HG03064 (cell line): ENCODE measurements around the gene ACADS.
"Not testable (repeated sequence)": the region's sequence is repeated elsewhere in the genome, so short reads cannot be mapped to it uniquely, and the experiment has no call there.

Source experiments
- ATAC-seq: cut with Tn5 transposase; IDR thresholded peaks from one replicate; pipeline ENCODE4 v1.9.1; 2021; ENCODE audit warnings: low read depth; ENCODE audit not compliant: unreplicated experiment

The ACADS gene

GRCh38 chr12:120725151-120725658 is 421 bp upstream of the ACADS start:
- ATAC-seq, result no peak

DNA sequence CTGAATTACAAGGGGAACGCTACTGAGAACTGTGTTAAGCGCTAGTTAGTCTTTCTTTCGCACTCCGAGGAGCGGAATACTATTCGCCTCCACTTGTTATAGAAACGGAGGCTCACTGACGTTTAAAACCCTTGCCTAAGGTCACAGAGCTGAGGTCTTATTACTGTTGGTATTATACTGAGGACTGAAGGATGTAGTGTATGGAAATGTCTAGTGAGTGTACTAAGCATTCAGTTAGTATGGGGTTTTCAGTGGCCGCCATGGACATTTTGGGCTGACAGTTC is 826 bp downstream of the ACADS start:
- no peak for ATAC-seq

GRCh38 chr12:120726961-120727360 is 1.3 kb downstream of the ACADS start:
- ATAC-seq, result no peak

DNA sequence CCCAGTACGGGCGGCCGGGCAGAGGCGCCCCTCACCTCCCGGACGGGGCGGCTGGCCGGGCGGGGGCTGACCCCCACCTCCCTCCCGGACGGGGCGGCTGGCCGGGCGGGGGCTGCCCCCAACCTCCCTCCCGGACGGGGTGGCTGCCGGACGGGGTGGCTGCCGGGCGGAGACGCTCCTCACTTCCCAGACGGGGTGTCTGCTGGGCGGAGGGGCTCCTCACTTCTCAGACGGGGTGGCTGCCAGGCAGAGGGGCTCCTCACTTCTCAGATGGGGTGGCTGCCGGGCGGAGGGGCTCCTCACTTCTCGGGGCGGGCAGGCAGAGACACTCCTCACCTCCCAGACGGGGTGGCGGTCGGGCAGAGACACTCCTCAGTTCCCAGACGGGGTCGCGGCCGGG is 6.6 kb downstream of the ACADS start:
- not testable (repeated sequence) for ATAC-seq

DNA sequence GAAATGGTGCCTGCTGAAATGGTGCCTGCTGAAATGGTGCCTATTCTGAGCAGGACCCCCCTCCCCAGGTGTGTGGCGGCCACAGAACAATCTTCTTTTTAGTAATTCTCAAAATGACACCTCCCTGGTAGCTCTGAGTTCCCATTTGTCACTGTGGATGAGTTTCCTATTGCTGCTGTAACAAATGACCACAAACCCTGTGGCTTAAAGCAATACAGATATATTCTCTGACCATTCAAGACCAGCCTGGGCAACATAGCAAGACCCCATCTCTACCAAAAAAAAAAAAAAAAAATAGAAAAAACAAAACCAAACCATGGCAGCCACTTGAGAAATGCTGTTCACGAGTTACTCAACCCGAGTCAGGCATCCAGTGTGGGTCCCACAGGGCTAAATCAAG is 7.9 kb downstream of the ACADS start:
- ATAC-seq, result no peak

DNA sequence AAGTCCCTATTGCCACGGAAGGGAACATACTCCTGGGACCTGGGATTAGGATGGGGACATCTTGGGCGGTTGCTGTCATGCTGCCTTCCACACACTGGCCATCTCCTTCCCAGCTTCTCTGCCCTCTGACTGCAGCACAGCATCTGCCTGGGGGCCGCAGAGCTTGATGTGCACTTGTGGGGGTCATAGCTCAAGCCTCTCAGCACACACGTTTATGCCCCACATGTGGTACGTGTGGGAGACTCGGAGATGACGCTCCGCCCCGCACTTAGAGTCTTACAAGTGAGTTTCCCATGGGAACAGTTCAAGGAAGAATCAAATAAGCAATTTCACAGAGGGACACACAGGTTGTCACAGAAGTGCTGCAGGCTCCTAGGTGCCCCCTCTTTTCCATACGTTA is 8.6 kb downstream of the ACADS start:
- ATAC-seq, result no peak

GRCh38 chr12:120735181-120735580 is 9.6 kb downstream of the ACADS start:
- ATAC-seq, result no peak

DNA sequence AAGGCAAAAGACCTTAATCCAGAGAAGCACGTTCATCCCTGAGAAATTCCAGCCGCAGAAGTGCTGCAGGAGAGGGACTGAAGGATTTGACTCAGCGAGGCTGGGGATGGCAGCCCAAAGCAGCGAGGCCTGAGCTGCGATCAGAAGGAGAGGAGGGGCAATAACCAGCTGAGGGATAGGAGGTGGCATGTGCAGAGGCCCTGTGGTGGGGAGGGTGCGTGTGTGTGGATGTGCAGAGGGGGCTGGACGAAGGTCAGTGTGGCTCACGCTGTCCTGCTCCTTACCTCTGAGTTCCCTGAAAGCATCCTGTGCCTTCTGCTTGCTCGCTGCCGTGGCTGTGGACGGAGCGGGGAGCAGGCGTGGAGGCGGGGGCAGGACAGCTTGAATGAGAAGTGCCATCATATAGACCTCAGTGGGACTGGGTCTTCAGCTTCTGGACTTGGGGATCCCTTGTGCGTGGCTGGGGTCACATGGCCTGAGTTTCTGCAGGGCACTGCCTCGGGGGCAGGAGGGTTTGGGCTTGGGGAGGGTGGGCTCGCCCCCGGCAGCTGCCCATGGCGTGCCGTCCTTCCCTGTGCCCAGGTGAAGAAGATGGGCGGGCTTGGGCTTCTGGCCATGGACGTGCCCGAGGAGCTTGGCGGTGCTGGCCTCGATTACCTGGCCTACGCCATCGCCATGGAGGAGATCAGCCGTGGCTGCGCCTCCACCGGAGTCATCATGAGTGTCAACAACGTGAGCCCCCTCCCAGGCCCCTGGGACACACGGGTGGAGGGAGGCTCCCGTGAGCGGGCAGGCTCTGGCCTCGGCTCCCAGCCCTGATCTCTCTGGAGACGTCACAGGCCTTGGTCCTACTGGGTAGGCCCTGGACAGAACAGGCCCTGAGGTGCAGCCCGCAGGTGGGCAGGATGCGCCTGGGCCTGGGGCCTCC is 11.0 kb downstream of the ACADS start:
- ATAC-seq, result no peak

DNA sequence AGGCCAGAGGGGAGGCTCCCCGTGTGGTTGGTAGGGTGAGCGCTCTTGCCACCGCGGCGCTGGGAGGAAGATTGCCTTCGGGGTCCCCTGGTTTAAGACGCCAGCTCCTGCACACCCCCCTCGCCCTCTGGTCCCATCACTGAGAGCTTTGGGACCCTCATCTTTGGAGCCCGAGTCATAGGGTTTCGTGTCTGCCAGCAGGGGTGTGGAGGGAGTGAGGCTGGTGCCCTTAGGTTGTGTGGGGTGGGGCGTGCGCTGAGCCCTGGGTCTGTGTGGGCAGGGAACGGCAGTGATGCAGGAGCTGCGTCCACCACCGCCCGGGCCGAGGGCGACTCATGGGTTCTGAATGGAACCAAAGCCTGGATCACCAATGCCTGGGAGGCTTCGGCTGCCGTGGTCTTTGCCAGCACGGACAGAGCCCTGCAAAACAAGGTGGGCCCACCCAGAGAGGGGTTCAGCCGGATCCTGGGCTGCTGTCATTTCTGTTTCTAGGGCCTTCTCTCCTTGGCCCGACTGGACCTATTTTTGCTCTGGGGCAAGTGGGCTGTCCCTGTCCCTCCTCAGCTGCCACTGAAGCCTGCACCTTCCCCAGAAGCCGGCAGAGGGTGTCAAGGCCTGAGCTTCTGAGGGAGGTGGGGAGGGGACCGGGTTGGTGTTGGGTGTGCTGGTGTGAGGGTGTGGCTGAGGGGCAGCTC is 12.1 kb downstream of the ACADS start:
- ATAC-seq, result no peak

GRCh38 chr12:120738252-120739030 is 12.8 kb downstream of the ACADS start:
- no peak for ATAC-seq

DNA sequence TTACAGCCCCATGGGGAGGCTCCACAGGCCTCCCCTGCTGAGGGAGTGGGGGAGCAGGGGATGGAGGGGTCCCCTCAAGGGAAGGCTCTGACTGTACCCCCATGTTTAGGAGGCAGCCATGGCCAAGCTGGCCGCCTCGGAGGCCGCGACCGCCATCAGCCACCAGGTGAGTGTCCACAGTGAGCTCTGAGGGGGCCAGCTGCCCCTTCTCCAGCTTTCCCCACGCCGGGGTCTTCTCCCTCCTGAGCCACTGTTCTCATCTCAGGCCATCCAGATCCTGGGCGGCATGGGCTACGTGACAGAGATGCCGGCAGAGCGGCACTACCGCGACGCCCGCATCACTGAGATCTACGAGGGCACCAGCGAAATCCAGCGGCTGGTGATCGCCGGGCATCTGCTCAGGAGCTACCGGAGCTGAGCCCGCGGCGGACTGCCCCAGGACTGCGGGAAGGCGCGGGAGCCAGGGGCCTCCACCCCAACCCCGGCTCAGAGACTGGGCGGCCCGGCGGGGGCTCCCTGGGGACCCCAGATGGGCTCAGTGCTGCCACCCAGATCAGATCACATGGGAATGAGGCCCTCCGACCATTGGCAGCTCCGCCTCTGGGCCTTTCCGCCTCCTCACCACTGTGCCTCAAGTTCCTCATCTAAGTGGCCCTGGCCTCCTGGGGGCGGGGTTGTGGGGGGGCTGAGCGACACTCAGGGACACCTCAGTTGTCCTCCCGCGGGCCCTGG is 13.6 kb downstream of the ACADS start:
- ATAC-seq, result no peak

GRCh38 chr12:120739821-120740613 is 14.4 kb downstream of the ACADS start:
- no peak for ATAC-seq

DNA sequence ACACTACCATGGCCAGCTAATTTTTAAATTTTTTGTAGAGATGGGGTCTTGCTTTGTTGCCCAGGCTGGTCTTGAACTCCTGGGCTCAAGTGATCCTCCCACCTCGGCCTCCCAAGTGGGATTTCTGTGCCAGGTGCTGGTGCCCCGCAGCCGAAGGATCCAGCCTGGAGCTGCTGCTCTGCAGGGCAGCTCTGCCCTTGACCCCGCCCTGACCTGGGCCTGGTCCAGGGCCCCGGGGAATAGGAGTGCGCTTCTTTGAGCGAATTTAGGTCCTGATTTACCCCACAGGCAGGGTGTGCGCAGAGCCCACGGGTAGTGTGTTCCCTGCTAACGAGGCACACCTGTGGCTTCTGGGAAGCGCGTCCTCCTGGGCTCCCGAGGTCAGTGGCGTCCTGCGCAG is 15.2 kb downstream of the ACADS start:
- ATAC-seq, result no peak

DNA sequence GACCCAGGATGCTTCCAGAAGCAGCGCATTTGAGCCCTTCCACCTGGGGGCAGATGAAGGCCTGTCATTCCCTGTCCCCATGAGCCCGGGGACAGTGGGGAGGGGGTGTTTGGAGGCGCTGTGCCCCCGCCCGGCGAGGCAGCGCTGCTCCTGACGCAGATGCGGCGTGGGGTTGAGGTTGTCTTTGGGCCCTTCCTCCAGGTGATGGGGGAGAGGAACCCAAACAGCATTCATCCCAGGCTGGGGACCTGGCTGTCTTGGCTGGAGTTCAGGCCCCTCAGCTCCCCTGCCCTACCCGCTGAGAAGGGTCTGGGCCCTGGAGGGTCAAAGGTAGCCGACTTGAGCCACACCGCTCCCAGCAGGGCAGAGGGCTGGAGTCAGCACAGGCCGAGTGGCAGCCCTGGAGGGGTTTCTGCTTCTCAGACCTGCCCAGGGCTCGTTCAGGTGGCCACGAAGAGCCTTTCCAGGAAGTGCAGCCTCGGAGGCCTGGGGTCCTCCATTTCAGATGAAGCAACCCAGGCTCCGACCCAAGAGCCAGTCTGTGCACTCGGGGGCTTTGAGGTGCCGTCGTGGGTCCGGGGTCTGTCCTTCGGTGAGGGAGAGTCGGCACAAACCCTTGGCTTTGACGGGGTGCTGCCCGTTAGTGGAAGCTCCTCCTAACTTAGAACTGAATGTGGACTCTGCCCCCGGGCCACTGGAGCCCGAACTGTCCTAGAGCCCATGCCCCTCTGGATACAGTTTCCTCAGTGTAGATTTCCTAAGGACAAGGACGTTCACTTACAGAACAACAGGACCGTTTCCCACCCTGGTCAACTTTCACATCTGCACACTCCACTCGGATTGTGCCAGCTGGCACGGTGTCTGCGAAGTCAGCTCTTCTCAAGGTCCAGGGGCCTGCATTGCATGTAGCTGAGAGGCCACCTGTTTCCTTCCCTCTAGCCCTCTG is 16.1 kb downstream of the ACADS start:
- no peak for ATAC-seq

DNA sequence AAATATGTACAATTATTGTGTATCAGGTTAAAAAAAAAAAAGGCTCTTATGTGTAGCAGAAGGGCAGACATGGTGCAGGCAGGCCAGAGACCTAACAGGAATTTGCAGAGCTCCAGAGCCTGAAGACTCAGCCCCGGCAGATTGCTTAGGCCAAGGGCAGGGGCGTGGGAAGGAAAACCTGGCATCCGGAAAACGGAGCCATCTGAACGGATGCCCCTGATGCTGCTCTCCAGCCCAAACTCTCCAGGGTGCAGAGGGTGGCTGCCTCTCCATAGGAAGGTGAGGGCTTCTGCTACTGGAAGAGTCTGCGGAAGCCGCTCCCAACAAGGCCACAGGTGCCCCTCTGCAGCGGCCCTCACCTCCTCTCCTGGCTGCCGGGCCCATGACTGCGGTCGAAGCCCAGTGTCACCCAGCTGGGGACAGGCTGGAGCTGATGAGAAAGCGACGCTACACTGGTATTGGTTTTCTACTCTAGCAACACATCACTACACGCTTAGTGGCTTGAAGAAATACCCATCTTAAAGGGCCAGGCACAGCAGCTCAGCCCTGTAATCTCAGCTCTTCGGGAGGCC is 19.4 kb downstream of the ACADS start:
- no peak for ATAC-seq

DNA sequence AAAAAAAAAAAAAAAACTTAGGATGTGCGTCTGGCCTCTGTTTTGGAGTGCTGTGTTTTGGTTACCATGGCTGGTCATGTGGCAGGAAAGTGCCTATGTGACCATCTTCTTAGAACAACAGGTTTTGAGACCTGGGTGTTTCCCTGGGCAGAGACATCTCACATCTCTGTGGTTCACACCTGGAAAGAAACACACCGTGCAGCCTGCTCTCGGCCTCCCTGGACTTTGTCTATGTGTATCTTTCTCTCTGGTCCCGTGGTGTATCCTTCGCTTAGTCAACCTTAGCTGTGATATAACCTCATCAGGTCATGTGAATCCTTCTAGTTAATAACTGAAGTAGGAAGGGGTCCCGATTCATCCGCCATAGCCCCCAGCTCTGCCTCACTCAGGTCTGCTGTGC is 22.6 kb downstream of the ACADS start:
- no peak for ATAC-seq

DNA sequence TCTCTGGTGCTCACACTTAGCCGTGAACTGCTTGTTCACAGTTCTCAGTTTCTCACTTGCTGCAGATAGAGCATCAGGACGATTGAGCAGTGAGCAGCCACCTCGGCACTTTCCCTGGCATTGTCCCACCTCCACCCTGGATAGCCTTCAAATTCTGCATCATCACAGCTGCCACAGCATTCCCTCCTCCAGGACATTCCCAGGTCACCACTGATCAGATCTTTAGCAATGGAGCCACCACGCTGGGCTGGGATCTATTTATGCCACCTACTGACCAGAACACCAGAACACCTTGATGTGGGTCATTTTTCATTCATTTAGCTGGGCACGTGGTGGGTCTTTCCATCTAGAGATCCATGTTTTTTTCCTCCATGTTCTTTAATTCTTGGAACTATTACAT is 23.6 kb downstream of the ACADS start:
- no peak for ATAC-seq

DNA sequence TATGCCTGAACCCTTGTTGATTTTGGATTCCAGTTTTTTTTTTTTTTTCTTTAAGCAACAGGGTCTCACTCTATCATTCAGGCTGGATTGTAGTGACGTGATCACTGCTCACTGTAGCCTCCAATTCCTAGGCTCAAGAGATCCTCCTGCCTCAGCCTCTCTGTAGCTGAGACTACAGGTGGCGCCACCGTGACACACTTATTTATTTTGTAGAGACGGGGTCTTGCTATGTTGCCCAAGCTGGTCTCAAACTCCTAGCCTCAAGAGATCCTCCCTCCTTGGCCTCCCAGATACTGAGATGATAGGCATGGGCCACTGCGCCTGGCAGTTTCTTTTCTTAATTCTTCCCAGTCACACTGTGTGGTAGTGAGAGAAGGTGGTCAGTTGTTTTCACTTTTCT is 25.2 kb downstream of the ACADS start:
- no peak for ATAC-seq
